Gastroesophageal sphincter (tissue), 3 donors: ENCODE measurements around the gene SCAPER.

ENCODE experiments used
- CTCF ChIP-seq, 4 experiments: fragments of 200-600 bp in 2 of 4; fragments of 450-650 bp in 2 of 4; sonication (generic) in 1 of 4; IDR thresholded peaks; one replicate each; pipeline ENCODE4 v1.5.1; 2017 to 2019; ENCODE audit warnings: antibody characterized with exemption in 4 of 4, mild to moderate bottlenecking in 2 of 4, moderate library complexity in 2 of 4
- POLR2A ChIP-seq, 2 donors: fragments of 450-650 bp; IDR thresholded peaks; one replicate each; pipeline ENCODE4 v1.6.1; 2017; ENCODE audit warnings: antibody characterized with exemption in 2 of 2, mild to moderate bottlenecking in 2 of 2, moderate library complexity in 1 of 2
- POLR2AphosphoS5 ChIP-seq: sonication (generic); formaldehyde crosslinking; IDR thresholded peaks from one replicate; pipeline ENCODE4 v1.6.1; 2017; ENCODE audit warnings: antibody characterized with exemption

GRCh38 chr15:76809412-76810103, 95.6 kb downstream of the SCAPER start:
- TF ChIP-seq CTCF (IDR thresholded peaks at IDR 0.05) (no peak), POLR2A (IDR thresholded peaks at IDR 0.05) (no peak), POLR2AphosphoS5 (no peak)
